GM12878 (cell line): ENCODE results near the gene LMAN2. TPM values are rescaled to one million over a fixed set of nuclear protein-coding genes. Genes with fewer than 3 reads are reported as not detected.
A peak's percentile ranks its signal among the peaks of the same experiment; 100 is the strongest.

Source experiments
- BRCA1 ChIP-seq: IDR thresholded peaks from 2 replicates; pipeline ENCODE4 v1.6.1; 2011; ENCODE audit warnings: low read depth, low read length, improper control_type of control experiment
- CHD4 ChIP-seq: fragments of 200-600 bp; sonication (generic); IDR thresholded peaks from 2 replicates; pipeline ENCODE4 v1.6.1; 2016; ENCODE audit warnings: mild to moderate bottlenecking
- GATAD2B ChIP-seq: fragments of 450-650 bp; conservative IDR thresholded peaks from 2 replicates; pipeline ENCODE4 v1.6.1; 2017; ENCODE audit warnings: low read depth, mild to moderate bottlenecking, moderate library complexity
- LARP7 ChIP-seq: fragments of 450-650 bp; IDR thresholded peaks from 2 replicates; pipeline ENCODE4 v1.6.1; 2017; ENCODE audit warnings: mild to moderate bottlenecking
- PML ChIP-seq: IDR thresholded peaks from 2 replicates; pipeline ENCODE4 v1.6.1; 2012; ENCODE audit warnings: low read length, inconsistent platforms
- ZBTB33 ChIP-seq: fragments of 450-650 bp; IDR thresholded peaks from 2 replicates; pipeline ENCODE4 v1.6.1; 2017; ENCODE audit warnings: mild to moderate bottlenecking
- ZNF384 ChIP-seq: IDR thresholded peaks from 2 replicates; pipeline ENCODE4 v1.6.1; 2012; ENCODE audit warnings: low read depth, mild to moderate bottlenecking, low read length, improper control_type of control experiment, borderline replicate concordance
- ZNF592 ChIP-seq: fragments of 450-650 bp; IDR thresholded peaks from 2 replicates; pipeline ENCODE4 v1.6.1; 2017; ENCODE audit warnings: mild to moderate bottlenecking, moderate library complexity
- polyA plus RNA-seq, 11 experiments: library from polyadenylated mRNA; depleted of rRNA in 4 of 11; unstranded in 6 of 11; stranded (reverse) in 5 of 11; fragments of >200 nt; fragmentation: Nextera tagmentation in 4 of 11; fragmentation: Illumina TruSeq in 1 of 11; extraction: Ambion mirVana in 4 of 11; extraction: Trizol in 1 of 11; gene quantifications; 1 replicate in 1 of 11; 2 replicates in 10 of 11; pipeline versions ENCODE4 v1.2.1 to v1.2.3, GENCODE V29; 2011 to 2016; ENCODE audit warnings: inconsistent platforms in 2 of 11, missing spikeins in 2 of 11, low read depth in 1 of 11
- total RNA-seq, 4 experiments: library from RNA; depleted of rRNA in 3 of 4; stranded (reverse); fragments of >200 nt in 3 of 4; fragmentation: Illumina TruSeq in 1 of 4; extraction: Trizol in 1 of 4; gene quantifications; 2 replicates each; pipeline versions ENCODE4 v1.2.1 to v1.2.3, GENCODE V29; 2013 to 2021

LMAN2 gene
- total and polyA plus RNA-seq, 10 of the 15 experiments (the other 5 are each of a cell fraction or from before 2014, with no cell fraction given), result 2.4 to 264 (median 147) TPM

GRCh38 chr5:177357459-177358351 lies 6.2 kb upstream of the LMAN2 start, which contains the start of gene RGS14 (continued):
- TF ChIP-seq ZNF592 (no peak), BRCA1 (no peak), ZBTB33 (no peak), LARP7 (peak; percentile 67), CHD4 (no peak), GATAD2B (peak; percentile 87; the same call in 1 of the 2 replicates), ZNF384 (peak; percentile 17; the same call in 1 of the 2 replicates), PML (no peak)
